Activated T-cell treated with anti-CD3 and anti-CD28 coated beads, Interleukin-2, amount 50 U/mL, for 24 hours (primary cell): ENCODE data around the gene HEATR5A.
"Not testable (repeated sequence)": the region's sequence is repeated elsewhere in the genome, so short reads cannot be mapped to it uniquely, and the experiment has no call there.

Experiments used
- DNase-seq: peaks from one replicate; pipeline ENCODE4 v3.0.0-alpha.2; 2020
- H3K27ac Mint-ChIP-seq: 2 replicates; pipeline ENCODE4 v1.8.0; 2020; ENCODE audit warnings: mild to moderate bottlenecking, mixed read lengths
- H3K27me3 Mint-ChIP-seq: 2 replicates; pipeline ENCODE4 v1.8.0; 2020; ENCODE audit warnings: mixed read lengths
- H3K36me3 Mint-ChIP-seq: 2 replicates; pipeline ENCODE4 v1.8.0; 2020; ENCODE audit warnings: low read depth, mixed read lengths
- H3K4me1 Mint-ChIP-seq: 2 replicates; pipeline ENCODE4 v1.8.0; 2020; ENCODE audit warnings: low read depth, mixed read lengths
- H3K4me3 Mint-ChIP-seq: 2 replicates; pipeline ENCODE4 v1.8.0; 2020; ENCODE audit warnings: mild to moderate bottlenecking, moderate library complexity, mixed read lengths
- H3K9me3 Mint-ChIP-seq: 2 replicates; pipeline ENCODE4 v1.8.0; 2020; ENCODE audit warnings: mixed read lengths

HEATR5A gene

GRCh38 chr14:31439561-31439960, 19.2 kb upstream of the HEATR5A start:
- Mint-ChIP-seq H3K4me3 (no peak overlapping the region), H3K4me1 (no peaks in the 10 kb centered on the region), H3K9me3 (peaks cover 3% of the 10 kb centered on the region), H3K27ac (no peak overlapping the region), H3K27me3 (no peaks in the 10 kb centered on the region), H3K36me3 (peaks cover 14% of the 10 kb centered on the region)
- no peak for DNase-seq

- H3K36me3 Mint-ChIP-seq = peaks cover 11% of the 10 kb centered on the region
- not testable (repeated sequence) for H3K27me3 Mint-ChIP-seq, H3K27ac Mint-ChIP-seq, H3K4me1 Mint-ChIP-seq, H3K4me3 Mint-ChIP-seq, H3K9me3 Mint-ChIP-seq, DNase-seq
These were observed 16.8 kb upstream of the HEATR5A start for GRCh38 chr14:31437045-31437691.

DNA sequence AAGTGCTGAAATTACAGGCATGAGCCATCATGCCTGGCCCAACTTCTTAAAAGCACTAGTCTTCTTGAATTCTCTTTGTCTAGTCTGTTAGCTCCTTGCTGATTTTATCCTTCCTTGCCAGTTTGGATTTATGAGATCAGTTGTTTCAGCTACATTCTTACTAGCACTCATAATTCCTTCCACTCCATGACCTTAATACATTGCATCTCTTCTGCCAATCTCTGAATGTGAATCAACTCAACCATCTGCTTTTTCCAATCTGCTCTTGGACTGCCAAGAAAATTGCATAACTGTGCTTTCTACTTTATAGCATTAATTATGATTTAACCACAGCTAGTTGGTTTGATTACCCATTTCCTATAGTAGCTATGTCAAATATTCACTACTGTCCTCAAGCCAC, 14.9 kb upstream of the HEATR5A start:
- H3K27ac Mint-ChIP-seq = no peak overlapping the region
- H3K9me3 Mint-ChIP-seq = peaks cover 6% of the 10 kb centered on the region
- no peak overlapping the region for H3K4me3 Mint-ChIP-seq
- peaks cover 15% of the 10 kb centered on the region for H3K36me3 Mint-ChIP-seq
- H3K27me3 Mint-ChIP-seq = no peaks in the 10 kb centered on the region
- DNase-seq = no peak
- peaks cover 4% of the 10 kb centered on the region for H3K4me1 Mint-ChIP-seq

DNA sequence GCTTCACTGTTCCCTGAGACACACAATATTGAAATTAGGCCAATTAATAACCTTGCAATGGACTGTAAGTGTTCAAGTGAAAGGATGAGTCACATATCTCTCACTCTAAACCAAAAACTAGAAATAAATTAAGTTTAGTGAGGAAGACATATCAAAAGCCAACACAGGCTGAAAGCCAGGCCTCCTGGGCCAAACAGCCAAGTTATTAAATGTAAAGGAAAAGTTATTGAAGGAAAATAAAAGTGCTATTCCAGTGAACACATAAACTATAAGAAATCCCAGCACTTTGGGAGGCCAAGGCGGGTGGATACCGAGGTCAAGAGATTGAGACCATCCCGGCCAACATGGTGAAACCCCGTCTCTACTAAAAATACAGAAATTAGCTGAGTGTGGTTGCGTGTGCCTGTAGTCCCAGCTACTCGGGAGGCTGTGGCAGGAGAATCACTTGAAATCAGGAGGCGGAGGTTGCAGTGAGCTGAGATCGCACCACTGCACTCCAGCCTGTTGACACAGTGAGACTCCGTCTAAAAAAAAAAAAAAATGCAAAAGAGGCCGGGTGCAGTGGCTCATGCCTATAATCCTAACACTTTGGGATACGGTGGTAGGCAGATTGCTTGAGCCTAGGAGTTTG, 10.4 kb upstream of the HEATR5A start:
- no peak for DNase-seq
- no peak overlapping the region for H3K4me3 Mint-ChIP-seq
- H3K4me1 Mint-ChIP-seq = peaks cover 17% of the 10 kb centered on the region
- peaks cover 11% of the 10 kb centered on the region for H3K36me3 Mint-ChIP-seq
- no peaks in the 10 kb centered on the region for H3K27me3 Mint-ChIP-seq
- H3K27ac Mint-ChIP-seq = peak overlapping the region; percentile 58
- peaks cover 6% of the 10 kb centered on the region for H3K9me3 Mint-ChIP-seq

- no peak overlapping the region for H3K4me3 Mint-ChIP-seq
- peaks cover 11% of the 10 kb centered on the region for H3K36me3 Mint-ChIP-seq
- no peak for DNase-seq
- peaks cover 17% of the 10 kb centered on the region for H3K4me1 Mint-ChIP-seq
- H3K27ac Mint-ChIP-seq = peak overlapping the region; percentile 82
- H3K27me3 Mint-ChIP-seq = no peaks in the 10 kb centered on the region
- H3K9me3 Mint-ChIP-seq = peaks cover 6% of the 10 kb centered on the region
These were observed 9.4 kb upstream of the HEATR5A start for GRCh38 chr14:31429791-31430190.

GRCh38 chr14:31428011-31428410, 7.7 kb upstream of the HEATR5A start:
- no peak overlapping the region for H3K27ac Mint-ChIP-seq
- H3K4me3 Mint-ChIP-seq = no peak overlapping the region
- peaks cover 9% of the 10 kb centered on the region for H3K36me3 Mint-ChIP-seq
- peaks cover 6% of the 10 kb centered on the region for H3K9me3 Mint-ChIP-seq
- H3K4me1 Mint-ChIP-seq = peaks cover 17% of the 10 kb centered on the region
- no peaks in the 10 kb centered on the region for H3K27me3 Mint-ChIP-seq
- no peak for DNase-seq

DNA sequence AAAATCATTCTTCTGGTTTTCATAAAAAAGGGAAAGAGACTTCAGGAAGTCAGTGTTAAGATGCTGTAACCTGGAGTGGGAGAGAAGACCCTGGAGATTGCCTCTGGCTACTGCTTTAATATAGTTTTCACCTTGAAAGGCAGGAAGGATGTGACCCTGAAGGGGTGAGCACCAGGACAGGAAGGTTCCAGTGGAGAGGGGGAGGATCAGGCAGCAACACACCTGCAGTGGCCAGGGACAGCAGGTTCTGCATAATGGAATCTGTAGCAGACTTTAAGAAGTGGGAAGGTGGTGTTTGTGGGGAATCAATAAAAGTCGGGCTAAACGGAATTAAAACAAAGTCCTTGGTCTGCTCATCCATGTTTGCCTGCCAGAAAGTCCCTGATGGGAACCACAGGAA, 6.3 kb upstream of the HEATR5A start:
- Mint-ChIP-seq H3K4me3 (no peak overlapping the region), H3K36me3 (no peaks in the 10 kb centered on the region), H3K27ac (no peak overlapping the region), H3K9me3 (no peaks in the 10 kb centered on the region), H3K27me3 (no peaks in the 10 kb centered on the region), H3K4me1 (peaks cover 21% of the 10 kb centered on the region)
- DNase-seq = no peak

GRCh38 chr14:31425905-31426304, 5.6 kb upstream of the HEATR5A start:
- H3K9me3 Mint-ChIP-seq = no peaks in the 10 kb centered on the region
- H3K36me3 Mint-ChIP-seq = no peaks in the 10 kb centered on the region
- no peaks in the 10 kb centered on the region for H3K27me3 Mint-ChIP-seq
- DNase-seq = no peak
- H3K4me3 Mint-ChIP-seq = no peak overlapping the region
- H3K27ac Mint-ChIP-seq = no peak overlapping the region
- peaks cover 28% of the 10 kb centered on the region for H3K4me1 Mint-ChIP-seq

GRCh38 chr14:31421200-31421599, 850 bp upstream of the HEATR5A start:
- H3K27me3 Mint-ChIP-seq = no peaks in the 10 kb centered on the region

GRCh38 chr14:31419967-31420318, 407 bp downstream of the HEATR5A start:
- peaks cover 2% of the 10 kb centered on the region for H3K36me3 Mint-ChIP-seq
- no peaks in the 10 kb centered on the region for H3K27me3 Mint-ChIP-seq
- peak overlapping the region; percentile 92 for H3K4me3 Mint-ChIP-seq
- no peak for DNase-seq
- H3K9me3 Mint-ChIP-seq = no peaks in the 10 kb centered on the region
- H3K4me1 Mint-ChIP-seq = peaks cover 26% of the 10 kb centered on the region
- peak overlapping the region; percentile 96 for H3K27ac Mint-ChIP-seq

More at GRCh38 chr14:31421200-31421599, 850 bp upstream of the HEATR5A start:
- H3K4me1 Mint-ChIP-seq = peaks cover 26% of the 10 kb centered on the region
- H3K36me3 Mint-ChIP-seq = peaks cover 2% of the 10 kb centered on the region
- no peak for DNase-seq
- H3K27ac Mint-ChIP-seq = peak overlapping the region; percentile 96
- no peaks in the 10 kb centered on the region for H3K9me3 Mint-ChIP-seq
- H3K4me3 Mint-ChIP-seq = peak overlapping the region; percentile 92

DNA sequence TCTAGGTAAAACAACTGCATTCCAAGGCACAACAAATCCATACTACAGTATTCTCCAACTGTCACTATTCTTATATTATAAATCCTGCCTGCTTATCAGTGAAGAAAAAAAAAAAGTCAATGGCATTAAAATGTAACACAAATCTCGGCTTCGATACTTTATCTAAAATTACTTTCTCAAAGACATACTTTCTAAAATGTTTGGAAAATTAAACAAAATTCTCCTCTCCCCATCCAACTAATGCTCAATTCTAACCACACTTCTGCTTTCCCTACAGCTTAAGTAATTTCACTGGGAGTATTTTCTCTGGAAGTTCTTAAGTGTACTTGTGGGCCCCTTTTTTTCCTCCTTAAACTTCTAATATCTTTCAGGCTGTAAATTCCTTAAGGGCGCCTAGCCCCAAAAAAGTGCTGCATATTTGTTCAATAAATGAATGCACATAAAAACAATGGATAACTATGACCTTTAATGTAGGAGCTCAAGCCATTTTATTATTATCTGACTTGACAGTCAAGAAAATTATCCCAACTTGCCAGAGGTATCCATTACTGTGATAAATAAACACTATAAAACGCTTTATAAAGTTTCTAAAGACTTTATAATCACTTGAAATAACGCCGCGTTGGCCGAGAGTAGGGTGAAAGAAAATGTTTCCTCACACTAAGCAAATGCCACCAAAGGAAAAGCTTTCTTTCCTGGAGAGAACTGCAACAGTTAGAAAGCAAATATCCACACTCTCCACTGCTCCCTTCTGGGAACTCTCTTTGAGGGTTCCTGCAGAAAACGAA, 977 bp downstream of the HEATR5A start:
- Mint-ChIP-seq H3K36me3 (peaks cover 2% of the 10 kb centered on the region), H3K4me1 (peaks cover 30% of the 10 kb centered on the region), H3K27me3 (no peaks in the 10 kb centered on the region), H3K9me3 (no peaks in the 10 kb centered on the region), H3K4me3 (peak overlapping the region; percentile 92), H3K27ac (peak overlapping the region; percentile 44)
- no peak for DNase-seq

GRCh38 chr14:31418440-31418839, 1.9 kb downstream of the HEATR5A start:
- H3K4me1 Mint-ChIP-seq = peaks cover 37% of the 10 kb centered on the region
- no peaks in the 10 kb centered on the region for H3K27me3 Mint-ChIP-seq
- no peak overlapping the region for H3K27ac Mint-ChIP-seq
- no peak overlapping the region for H3K4me3 Mint-ChIP-seq
- H3K36me3 Mint-ChIP-seq = peaks cover 2% of the 10 kb centered on the region
- H3K9me3 Mint-ChIP-seq = no peaks in the 10 kb centered on the region
- no peak for DNase-seq

DNA sequence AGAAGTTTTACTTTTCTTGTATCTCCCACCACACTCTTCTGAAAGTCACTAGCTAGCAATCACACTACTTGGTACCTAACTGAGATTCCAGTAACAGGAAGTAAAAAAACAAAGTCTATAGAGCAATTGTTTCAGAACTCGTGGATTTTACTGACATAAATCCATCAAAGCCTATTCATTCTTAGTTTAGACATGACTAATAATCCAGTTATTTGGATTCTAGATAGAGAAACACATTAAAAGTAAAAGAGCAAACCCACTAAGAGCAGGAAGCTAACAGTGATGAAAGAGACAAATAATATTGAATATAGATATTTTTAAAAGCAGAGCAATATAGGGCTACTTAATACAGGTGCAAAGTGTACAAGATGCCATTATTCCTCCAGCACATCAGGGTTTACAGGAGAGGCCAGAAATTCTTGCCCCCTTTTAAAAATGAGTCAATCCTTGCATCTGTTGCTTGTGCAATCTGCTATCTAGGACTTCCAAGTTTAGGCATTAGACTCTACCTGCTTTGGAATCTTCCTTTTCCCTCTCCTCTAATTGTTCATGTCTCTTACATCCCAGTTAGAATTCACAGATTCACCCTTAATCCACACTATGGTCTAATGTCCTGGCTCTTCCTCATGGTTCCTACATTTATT, 6.0 kb downstream of the HEATR5A start:
- Mint-ChIP-seq H3K27ac (no peak overlapping the region), H3K36me3 (peaks cover 5% of the 10 kb centered on the region), H3K9me3 (no peaks in the 10 kb centered on the region), H3K4me1 (peaks cover 19% of the 10 kb centered on the region), H3K4me3 (no peak overlapping the region), H3K27me3 (no peaks in the 10 kb centered on the region)
- DNase-seq = no peak

DNA sequence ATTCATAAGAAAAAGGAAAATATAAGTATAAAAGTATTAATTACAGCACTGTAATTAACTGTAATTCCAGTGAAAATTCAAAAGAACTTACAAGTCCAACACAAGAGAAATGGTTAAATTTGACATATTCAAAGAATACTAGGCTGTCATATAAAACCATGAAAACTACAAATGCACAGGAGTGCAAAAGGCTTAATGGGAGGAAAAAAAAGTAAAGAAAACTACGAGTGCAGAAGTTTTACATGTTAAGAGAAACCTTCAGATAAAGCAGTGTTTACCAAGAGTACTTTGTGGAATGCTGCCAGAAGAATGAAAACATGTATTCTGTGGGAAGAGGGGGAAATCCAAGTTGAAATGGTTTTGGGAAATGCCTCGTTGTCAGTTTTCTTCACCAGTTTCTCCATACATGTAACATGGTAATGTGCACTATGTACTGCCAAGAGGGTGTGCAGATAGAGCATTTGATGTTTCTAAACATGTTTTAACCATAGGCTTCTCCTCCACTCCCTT, 9.1 kb downstream of the HEATR5A start:
- Mint-ChIP-seq H3K4me1 (peaks cover 14% of the 10 kb centered on the region), H3K27ac (no peak overlapping the region), H3K4me3 (no peak overlapping the region), H3K36me3 (peaks cover 5% of the 10 kb centered on the region), H3K9me3 (no peaks in the 10 kb centered on the region), H3K27me3 (no peaks in the 10 kb centered on the region)
- DNase-seq = no peak
